SK-N-SH (cell line): ENCODE results near the gene MAF. TPM values are rescaled to one million over a fixed set of nuclear protein-coding genes. Genes with fewer than 3 reads are reported as not detected.

Experiments used
- CTCF ChIA-PET: fragments of 300-600, 350-600 bp; formaldehyde crosslinking; extraction: SDS; loops from one replicate; lab custom pipeline; 2021; lab: Yijun Ruan, JAX
- POLR2A ChIA-PET: fragments of 350-600 bp; sonication (Branson Sonifier 250); formaldehyde crosslinking; extraction: SDS; loops from one replicate; lab custom pipeline; 2020; ENCODE audit warnings: antibody characterized with exemption, inconsistent platforms; lab: Yijun Ruan, JAX
- DNase-seq: peaks from one replicate; pipeline ENCODE4 v3.0.0; 2012
- H2AFZ ChIP-seq: fragments of 200-600 bp; sonication (generic); 2 replicates; pipeline ENCODE4 v1.8.1; 2016; ENCODE audit warnings: antibody characterized with exemption, mild to moderate bottlenecking, low read depth
- H3F3A ChIP-seq: fragments of 200-600 bp; sonication (generic); replicated peaks from 2 replicates; pipeline ENCODE3; 2016; ENCODE audit warnings: antibody characterized with exemption, mild to moderate bottlenecking; ENCODE audit not compliant: insufficient read depth
- H3K27ac ChIP-seq, 2 experiments: fragments of 200-500 bp in 1 of 2; fragments of 200-600 bp in 1 of 2; sonication (Bioruptor generic) in 1 of 2; sonication (generic), shearing (Covaris generic) in 1 of 2; 2 replicates each; pipeline versions ENCODE4 v1.5.1 to v1.6.1; 2014 to 2016; ENCODE audit warnings: low read depth in 2 of 2, inconsistent platforms in 1 of 2, low read length in 1 of 2, mild to moderate bottlenecking in 1 of 2, mixed read lengths in 1 of 2
- H3K27me3 ChIP-seq: fragments of 200-600 bp; sonication (generic), shearing (Covaris generic); 2 replicates; pipeline ENCODE4 v1.6.1; 2016; ENCODE audit warnings: mixed run types; ENCODE audit not compliant: insufficient read depth
- H3K36me3 ChIP-seq, 2 experiments: fragments of 200-500 bp in 1 of 2; fragments of 200-600 bp in 1 of 2; sonication (Bioruptor generic) in 1 of 2; sonication (generic) in 1 of 2; replicated peaks in 1 of 2; 2 replicates each; pipeline versions ENCODE3 to v1.5.1; 2014 to 2016; ENCODE audit warnings: low read length in 1 of 2, mild to moderate bottlenecking in 1 of 2; ENCODE audit not compliant: insufficient read depth in 2 of 2, control insufficient read depth in 1 of 2
- H3K4me1 ChIP-seq, 2 experiments: fragments of 200-500 bp in 1 of 2; fragments of 200-600 bp in 1 of 2; sonication (Bioruptor generic) in 1 of 2; sonication (generic), shearing (Covaris generic) in 1 of 2; 2 replicates each; pipeline versions ENCODE4 v1.5.1 to v1.6.1; 2014 to 2016; ENCODE audit warnings: low read depth in 1 of 2, low read length in 1 of 2, mixed run types in 1 of 2; ENCODE audit not compliant: insufficient read depth in 2 of 2, control insufficient read depth in 1 of 2
- H3K4me2 ChIP-seq: fragments of 200-600 bp; sonication (generic), shearing (Covaris generic); 2 replicates; pipeline ENCODE4 v1.6.1; 2017; ENCODE audit warnings: mixed run types
- H3K4me3 ChIP-seq, 2 experiments: fragments of 200-500 bp in 1 of 2; fragments of 200-600 bp in 1 of 2; sonication (Bioruptor generic) in 1 of 2; sonication (generic), shearing (Covaris generic) in 1 of 2; 2 replicates each; pipeline versions ENCODE4 v1.5.1 to v1.8.1; 2014 to 2016; ENCODE audit warnings: low read depth in 2 of 2, inconsistent platforms in 1 of 2, low read length in 1 of 2, mild to moderate bottlenecking in 1 of 2, mixed read lengths in 1 of 2, moderate library complexity in 1 of 2
- H3K79me2 ChIP-seq: fragments of 200-600 bp; sonication (generic); 2 replicates; pipeline ENCODE4 v1.8.1; 2017; ENCODE audit warnings: mild to moderate bottlenecking; ENCODE audit not compliant: insufficient read depth
- H3K9ac ChIP-seq: fragments of 200-600 bp; sonication (generic); 2 replicates; pipeline ENCODE4 v1.6.1; 2017; ENCODE audit warnings: mixed run types
- H3K9me2 ChIP-seq: fragments of 200-600 bp; sonication (generic); 2 replicates; pipeline ENCODE4 v1.6.1; 2017; ENCODE audit warnings: mixed run types
- H3K9me3 ChIP-seq: fragments of 200-600 bp; sonication (generic); 2 replicates; pipeline ENCODE4 v1.6.1; 2017; ENCODE audit warnings: mixed run types, mild to moderate bottlenecking, moderate library complexity
- H4K20me1 ChIP-seq: fragments of 200-600 bp; sonication (generic); 2 replicates; pipeline ENCODE4 v1.6.1; 2017; ENCODE audit warnings: mild to moderate bottlenecking, mixed run types; ENCODE audit not compliant: insufficient read depth
- CHD2 ChIP-seq: fragments of 150-350 bp; IDR thresholded peaks from 2 replicates; pipeline ENCODE4 v1.6.1; 2018; ENCODE audit warnings: low read length; ENCODE audit not compliant: partially characterized antibody
- CTCF ChIP-seq: fragments of 200-600 bp; sonication (generic); IDR thresholded peaks from 2 replicates; pipeline ENCODE4 v1.6.1; 2017; ENCODE audit warnings: antibody characterized with exemption, mild to moderate bottlenecking, moderate library complexity
- EP300 ChIP-seq, 2 experiments: IDR thresholded peaks; 2 replicates each; pipeline versions ENCODE4 v1.4.0 to v1.6.1; 2012; ENCODE audit warnings: borderline replicate concordance in 1 of 2, low read depth in 1 of 2, low read length in 1 of 2
- FOSL2 ChIP-seq: IDR thresholded peaks from 2 replicates; pipeline ENCODE4 v1.4.0; 2012; ENCODE audit warnings: low read depth, mild to moderate bottlenecking, moderate library complexity, borderline replicate concordance
- GATA2 ChIP-seq: sonication (generic); formaldehyde crosslinking; IDR thresholded peaks from 2 replicates; pipeline ENCODE4 v1.5.0; 2020; ENCODE audit warnings: mild to moderate bottlenecking, missing genetic modification reagents
- IRF3 ChIP-seq: fragments of 150-350 bp; IDR thresholded peaks from 2 replicates; pipeline ENCODE4 v1.6.1; 2016; ENCODE audit warnings: mild to moderate bottlenecking, low read depth, low read length
- MAX ChIP-seq: IDR thresholded peaks from 2 replicates; pipeline ENCODE4 v1.4.0; 2012; ENCODE audit warnings: low read depth
- MXI1 ChIP-seq: IDR thresholded peaks from 2 replicates; pipeline ENCODE4 v1.6.1; 2012; ENCODE audit warnings: mild to moderate bottlenecking, low read depth, low read length, improper control_type of control experiment
- NRF1 ChIP-seq: IDR thresholded peaks from 2 replicates; pipeline ENCODE4 v1.6.1; 2012; ENCODE audit warnings: low read depth, mild to moderate bottlenecking, low read length
- RCOR1 ChIP-seq: fragments of 150-350 bp; IDR thresholded peaks from 2 replicates; pipeline ENCODE4 v1.6.1; 2017; ENCODE audit warnings: antibody characterized with exemption, low read length
- RXRA ChIP-seq: IDR thresholded peaks from 2 replicates; pipeline ENCODE4 v1.4.0; 2012; ENCODE audit warnings: low read depth, mild to moderate bottlenecking, borderline replicate concordance
- SMC3 ChIP-seq: IDR thresholded peaks from 2 replicates; pipeline ENCODE4 v1.6.1; 2012; ENCODE audit warnings: low read depth, low read length, improper control_type of control experiment
- TEAD4 ChIP-seq: IDR thresholded peaks from 2 replicates; pipeline ENCODE4 v1.4.0; 2012; ENCODE audit warnings: mild to moderate bottlenecking, borderline replicate concordance; ENCODE audit not compliant: insufficient read depth
- USF1 ChIP-seq: IDR thresholded peaks from 2 replicates; pipeline ENCODE4 v1.4.0; 2012; ENCODE audit warnings: low read depth, borderline replicate concordance
- ZBTB33 ChIP-seq: IDR thresholded peaks from 2 replicates; pipeline ENCODE4 v1.4.0; 2012; ENCODE audit warnings: low read depth, borderline replicate concordance
- WGBS: methylation state at CpG from one replicate; pipeline ENCODE4 v1.1.6; 2017; ENCODE audit warnings: low lambda C conversion rate; 5-methylcytosine and 5-hydroxymethylcytosine counted together
- polyA plus RNA-seq, 3 experiments: library from polyadenylated mRNA; depleted of rRNA; stranded (reverse); fragments of >200 nt; gene quantifications; 2 replicates each; pipeline ENCODE4 v1.2.3, GENCODE V29; 2012

Gene MAF
- polyA plus RNA-seq, 1 of the 3 experiments (the other 2 are of a cell fraction): 0.23 TPM

GRCh38 chr16:79599837-79600637, 500 bp downstream of the MAF start:
- Histone ChIP-seq H3K9me3 (no peaks in the 10 kb centered on the region), H3F3A (peaks cover 3% of the 10 kb centered on the region), H3K4me1 (peaks cover 6 to 22% of the 10 kb centered on the region in 2 experiments; a peak in 3 of 4 replicates), H2AFZ (peak overlapping the region; percentile 88), H3K9ac (no peak overlapping the region), H4K20me1 (no peaks in the 10 kb centered on the region), H3K4me2 (peak overlapping the region; percentile 96), H3K36me3 (no peaks in the 10 kb centered on the region), H3K27ac (no peak overlapping the region), H3K27me3 (peaks cover 19% of the 10 kb centered on the region; the same call in 1 of the 2 replicates), H3K4me3 (peak overlapping the region; percentile 47 to 65), H3K79me2 (no peaks in the 10 kb centered on the region), H3K9me2 (no peaks in the 10 kb centered on the region)
- TF ChIP-seq ZBTB33: no peak
- no peak for TF ChIP-seq CTCF
- TF ChIP-seq NRF1: no peak
- TF ChIP-seq IRF3: no peak
- POLR2A ChIA-PET: interaction anchor here (0.6 kb wide), 1 partner anchor 529 kb away, joined by 4 read pairs; no protein-coding TSS in a partner anchor
- DNase-seq: peak; percentile 80
- 1% methylated on average over 31 of the region's 84 CpGs for WGBS
- CTCF ChIA-PET: interaction anchor here (1.7 to 2.4 kb wide), 3 partner anchors 11 to 866 kb away, joined by 4 to 12 read pairs (median 11); no protein-coding TSS in a partner anchor

GRCh38 chr16:79599256-79599836, 1.2 kb downstream of the MAF start:
- peak; percentile 66 for DNase-seq
- Histone ChIP-seq H3K4me3 (peak overlapping the region; percentile 29 to 54; a peak in 3 of 4 replicates), H3K27ac (no peak overlapping the region), H3K79me2 (no peaks in the 10 kb centered on the region), H3K9me2 (no peaks in the 10 kb centered on the region), H3K4me1 (peaks cover 6 to 22% of the 10 kb centered on the region in 2 experiments; a peak in 3 of 4 replicates), H2AFZ (no peak overlapping the region), H3K36me3 (no peaks in the 10 kb centered on the region), H3K27me3 (peaks cover 16% of the 10 kb centered on the region; the same call in 1 of the 2 replicates), H3K4me2 (peak overlapping the region; percentile 68; the same call in 1 of the 2 replicates), H3K9me3 (no peaks in the 10 kb centered on the region), H3K9ac (no peak overlapping the region), H3F3A (peaks cover 3% of the 10 kb centered on the region), H4K20me1 (no peaks in the 10 kb centered on the region)
- 2% methylated on average over 23 of the region's 79 CpGs for WGBS
- CTCF ChIA-PET: interaction anchor here (1.2 to 2.0 kb wide), 3 partner anchors 11 to 867 kb away, joined by 3 to 4 read pairs (median 4); no protein-coding TSS in a partner anchor
- POLR2A ChIA-PET: no interaction called here
- TF ChIP-seq GATA2 (CRISPR knock-in tag): no peak
- TF ChIP-seq TEAD4: no peak
- no peak for TF ChIP-seq RXRA
- TF ChIP-seq USF1: no peak
- TF ChIP-seq CHD2: no peak
- no peak for TF ChIP-seq IRF3
- TF ChIP-seq MXI1: no peak
- no peak for TF ChIP-seq SMC3
- TF ChIP-seq MAX: no peak
- TF ChIP-seq RCOR1: no peak
- no peak for TF ChIP-seq FOSL2
- TF ChIP-seq EP300 (IDR thresholded peaks at IDR 0.05; ENCODE audit: borderline replicate concordance in 1 of 2, low read depth in 1 of 2, low read length in 1 of 2): no peak
